GM21381 (cell line): Measurements from ENCODE around the gene CALHM2.
"Not testable (repeated sequence)": the region's sequence is repeated elsewhere in the genome, so short reads cannot be mapped to it uniquely, and the experiment has no call there.

Experiments
- ATAC-seq: cut with Tn5 transposase; IDR thresholded peaks from one replicate; pipeline ENCODE4 v1.9.1; 2021; ENCODE audit warnings: mild to moderate bottlenecking, moderate library complexity; ENCODE audit not compliant: unreplicated experiment

Gene CALHM2

DNA sequence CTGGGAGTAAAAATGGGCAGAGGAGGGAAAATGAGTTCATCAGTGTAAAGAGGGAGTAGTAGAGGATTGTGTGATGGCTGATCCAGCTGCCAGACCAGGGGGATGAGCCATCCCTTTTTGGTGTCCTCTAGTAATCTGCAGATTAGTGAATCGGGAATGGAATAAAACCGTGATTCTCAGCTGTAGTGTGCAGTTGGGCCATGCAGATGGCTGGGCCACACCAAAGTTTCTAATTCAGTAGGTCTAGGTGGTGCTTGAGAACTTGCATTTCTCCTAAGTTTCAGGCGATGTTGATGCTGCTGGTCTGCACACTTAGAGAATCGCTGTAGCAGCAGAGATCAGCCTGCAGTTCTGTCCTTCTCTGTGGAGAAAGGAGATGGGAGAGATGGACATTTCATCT, 33.1 kb downstream of the CALHM2 start:
- ATAC-seq: no peak

DNA sequence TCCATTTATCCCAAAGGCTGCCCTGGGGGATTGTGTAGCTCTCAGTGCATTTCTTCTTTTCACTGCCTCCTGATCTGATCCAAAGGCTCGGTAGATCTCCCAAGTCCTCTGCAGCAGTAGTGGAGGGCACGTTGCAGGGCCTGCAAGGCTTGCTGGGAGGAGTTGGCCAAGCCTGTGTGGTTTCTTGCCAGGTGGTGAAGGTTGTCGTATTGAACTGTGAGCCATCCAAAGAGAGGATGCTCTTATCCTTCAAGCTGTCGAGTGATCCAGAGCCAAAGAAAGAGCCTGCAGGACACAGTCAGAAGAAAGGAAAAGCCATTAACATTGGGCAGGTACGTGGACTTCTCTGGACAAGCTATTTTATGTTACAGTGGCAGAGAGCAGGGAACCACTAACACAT, 34.6 kb downstream of the CALHM2 start:
- no peak for ATAC-seq

DNA sequence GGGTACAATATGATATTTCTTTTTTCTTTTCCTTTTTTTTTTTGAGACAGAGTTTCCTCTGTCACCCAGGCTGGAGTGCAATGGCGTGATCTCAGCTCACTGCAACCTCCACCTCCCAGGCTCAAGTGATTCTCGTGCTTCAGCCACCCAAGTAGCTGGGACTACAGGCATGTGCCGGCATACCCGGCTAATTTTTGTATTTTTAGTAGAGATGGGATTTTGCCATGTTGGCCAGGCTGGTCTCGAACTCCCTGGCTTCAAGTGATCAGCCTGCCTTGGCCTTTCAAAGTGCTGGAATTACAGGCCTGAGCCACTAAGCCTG, 35.1 kb downstream of the CALHM2 start:
- not testable (repeated sequence) for ATAC-seq

- no peak for ATAC-seq
These were observed 35.6 kb downstream of the CALHM2 start for GRCh38 chr10:103416436-103417147.

- no peak for ATAC-seq
These were observed 36.6 kb downstream of the CALHM2 start for GRCh38 chr10:103415581-103415980.

GRCh38 chr10:103413564-103413963, 38.6 kb downstream of the CALHM2 start:
- ATAC-seq: no peak

GRCh38 chr10:103397191-103397825, 54.9 kb downstream of the CALHM2 start:
- ATAC-seq: no peak

DNA sequence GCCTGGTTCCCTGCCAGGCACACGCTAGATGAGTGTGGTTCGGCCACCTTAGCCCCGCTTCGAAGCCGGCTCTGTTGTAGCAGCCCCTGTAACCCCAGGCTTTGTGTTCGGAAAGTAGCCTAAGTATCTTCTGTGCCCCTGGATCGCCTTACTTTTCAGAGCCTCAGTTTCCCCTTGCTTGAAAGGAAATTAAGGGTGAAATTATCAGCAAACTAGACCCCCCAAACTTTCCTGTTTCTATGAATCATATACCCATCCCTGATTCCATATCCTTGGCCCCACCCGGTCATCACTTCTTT, 55.4 kb downstream of the CALHM2 start:
- no peak for ATAC-seq
